NCI-H2227 (cell line): ENCODE data around the gene ZNF415.

Experiments
- DNase-seq: peaks from one replicate; lab custom pipeline; 2025; ENCODE audit not compliant: unreplicated experiment; lab: John Stamatoyannopoulos, UW

ZNF415 gene

DNA sequence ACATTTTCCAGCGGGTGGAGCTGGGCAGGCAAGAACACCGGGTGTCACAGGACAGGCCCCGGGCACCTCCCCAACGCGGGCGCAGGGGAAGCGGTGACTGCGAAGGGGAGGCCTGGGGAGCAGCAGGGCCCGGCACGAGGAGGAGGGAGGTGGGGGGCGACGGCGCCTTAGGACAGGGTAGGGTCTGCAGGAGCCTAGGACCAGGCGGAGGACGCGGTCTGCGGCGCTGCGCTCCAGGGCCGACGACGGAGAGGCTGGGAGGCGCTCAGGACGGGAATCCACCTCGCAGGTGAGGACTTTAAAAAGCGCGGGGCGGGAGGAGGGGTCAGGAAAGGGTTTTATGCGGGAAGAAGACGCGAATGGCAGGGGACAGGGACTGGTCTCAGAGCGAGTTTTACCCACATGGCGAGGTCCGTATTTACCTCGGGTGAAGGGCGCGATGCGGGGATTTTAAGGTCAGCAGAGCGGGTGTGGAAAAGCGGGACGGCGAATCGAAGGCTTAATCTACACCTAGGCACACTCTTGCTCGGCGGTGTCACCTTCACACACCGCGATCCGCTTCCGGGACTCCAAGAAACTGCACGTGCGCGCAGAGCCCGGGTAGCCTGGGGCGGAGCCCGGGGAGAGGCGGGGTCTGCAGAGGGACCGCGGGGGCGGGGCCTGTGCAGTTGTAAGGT, 74.7 kb downstream of the ZNF415 start:
- DNase-seq = peak; percentile 89
